HepG2 (cell line): ENCODE results near the gene DUSP7. TPM values are rescaled to one million over a fixed set of nuclear protein-coding genes. Genes with fewer than 3 reads are reported as not detected.

Experiments used
- ASH2L ChIP-seq: fragments of 300-600, 200-600 bp; sonication (generic); IDR thresholded peaks from 2 replicates; pipeline ENCODE4 v1.7.0; 2017; ENCODE audit warnings: low read depth, mild to moderate bottlenecking, moderate library complexity, mixed read lengths, low read length; ENCODE audit not compliant: insufficient read length
- ATF3 ChIP-seq: sonication (generic); formaldehyde crosslinking; IDR thresholded peaks from 2 replicates; pipeline ENCODE4 v1.4.0; 2020; ENCODE audit warnings: missing genetic modification reagents
- CC2D1A ChIP-seq: sonication (generic); formaldehyde crosslinking; IDR thresholded peaks from 2 replicates; pipeline ENCODE4 v1.8.1; 2023; ENCODE audit warnings: mild to moderate bottlenecking, missing genetic modification reagents
- CENPT ChIP-seq: sonication (generic); formaldehyde crosslinking; IDR thresholded peaks from 2 replicates; pipeline ENCODE4 v1.8.0; 2022; ENCODE audit warnings: low read depth, mild to moderate bottlenecking, moderate library complexity, missing genetic modification reagents
- ELF1 ChIP-seq: sonication (generic); formaldehyde crosslinking; IDR thresholded peaks from 2 replicates; pipeline ENCODE4 v1.4.0; 2020; ENCODE audit warnings: missing genetic modification reagents
- GZF1 ChIP-seq: sonication (generic); formaldehyde crosslinking; IDR thresholded peaks from 2 replicates; pipeline ENCODE4 v1.5.1; 2020; ENCODE audit warnings: mild to moderate bottlenecking, missing genetic modification reagents
- HDAC6 ChIP-seq: fragments of 200-600 bp; sonication (generic); IDR thresholded peaks from 2 replicates; pipeline ENCODE4 v1.7.0; 2017; ENCODE audit warnings: mild to moderate bottlenecking, antibody characterized with exemption, low read length, low read depth
- HNRNPH1 ChIP-seq: fragments of 200-400 bp; formaldehyde crosslinking; optimal IDR thresholded peaks from 2 replicates; pipeline ENCODE3; 2017; ENCODE audit warnings: mild to moderate bottlenecking, low read depth, low read length
- KMT2B ChIP-seq: IDR thresholded peaks from 2 replicates; pipeline ENCODE4 v1.6.1; 2016; ENCODE audit warnings: missing genetic modification reagents, missing compliant biosample characterization
- LBX2 ChIP-seq: sonication (generic); formaldehyde crosslinking; IDR thresholded peaks from 2 replicates; pipeline ENCODE4 v1.5.0; 2020; ENCODE audit warnings: missing genetic modification reagents, mild to moderate bottlenecking, borderline replicate concordance
- MED8 ChIP-seq: sonication (generic); formaldehyde crosslinking; IDR thresholded peaks from 2 replicates; pipeline ENCODE4 v1.8.1; 2023; ENCODE audit warnings: mild to moderate bottlenecking, missing genetic modification reagents; ENCODE audit not compliant: insufficient replicate concordance
- MZF1 ChIP-seq: sonication (generic); formaldehyde crosslinking; IDR thresholded peaks from 2 replicates; pipeline ENCODE4 v1.8.1; 2023; ENCODE audit warnings: mild to moderate bottlenecking, missing genetic modification reagents, borderline replicate concordance
- ONECUT2 ChIP-seq: sonication (generic); formaldehyde crosslinking; IDR thresholded peaks from 2 replicates; pipeline ENCODE4 v1.4.0; 2020; ENCODE audit warnings: missing genetic modification reagents
- PLSCR1 ChIP-seq: sonication (generic); formaldehyde crosslinking; IDR thresholded peaks from 2 replicates; pipeline ENCODE4 v1.5.0; 2020; ENCODE audit warnings: missing genetic modification reagents, mild to moderate bottlenecking, borderline replicate concordance
- SAFB2 ChIP-seq: sonication (generic); formaldehyde crosslinking; IDR thresholded peaks from 2 replicates; pipeline ENCODE4 v1.5.1; 2020; ENCODE audit warnings: missing genetic modification reagents, low read depth, mild to moderate bottlenecking, borderline replicate concordance
- SAP130 ChIP-seq: IDR thresholded peaks from 2 replicates; pipeline ENCODE4 v1.6.1; 2016; ENCODE audit warnings: low read depth
- SOX13 ChIP-seq, 3 experiments: fragments of 450-650 bp in 1 of 3; sonication (generic) in 1 of 3; formaldehyde crosslinking in 1 of 3; IDR thresholded peaks in 2 of 3; conservative IDR thresholded peaks in 1 of 3; 2 replicates each; pipeline versions ENCODE4 v1.5.0 to v1.6.1; 2016 to 2020; ENCODE audit warnings: antibody characterized with exemption in 1 of 3, mild to moderate bottlenecking in 1 of 3, missing compliant biosample characterization in 1 of 3, missing genetic modification reagents in 1 of 3, moderate library complexity in 1 of 3
- SP1 ChIP-seq, 2 experiments: fragments of 450-650 bp in 1 of 2; sonication (generic) in 1 of 2; formaldehyde crosslinking in 1 of 2; IDR thresholded peaks; 2 replicates each; pipeline versions ENCODE4 v1.4.0 to v1.6.1; 2016 to 2020; ENCODE audit warnings: missing genetic modification reagents in 1 of 2
- SRSF9 ChIP-seq: fragments of 200-400 bp; formaldehyde crosslinking; IDR thresholded peaks from 2 replicates; pipeline ENCODE4 v1.6.1; 2018; ENCODE audit warnings: borderline replicate concordance, mild to moderate bottlenecking, low read depth, low read length; ENCODE audit not compliant: insufficient read depth, poor library complexity, severe bottlenecking
- WIZ ChIP-seq: sonication (generic); formaldehyde crosslinking; IDR thresholded peaks from 2 replicates; pipeline ENCODE4 v1.5.1; 2020; ENCODE audit warnings: mild to moderate bottlenecking, missing genetic modification reagents
- YY1 ChIP-seq: IDR thresholded peaks from 2 replicates; pipeline ENCODE4 v1.6.1; 2011; ENCODE audit warnings: low read length, low read depth, moderate library complexity, mild to moderate bottlenecking; ENCODE audit not compliant: insufficient read depth, insufficient replicate concordance
- ZBTB7A ChIP-seq: sonication (generic); formaldehyde crosslinking; IDR thresholded peaks from 2 replicates; pipeline ENCODE4 v1.8.0; 2022; ENCODE audit warnings: mild to moderate bottlenecking, missing genetic modification reagents
- ZBTB8A ChIP-seq: sonication (generic); formaldehyde crosslinking; IDR thresholded peaks from 2 replicates; pipeline ENCODE4 v1.4.0; 2020; ENCODE audit warnings: mild to moderate bottlenecking, low read depth, missing genetic modification reagents, borderline replicate concordance
- ZIK1 ChIP-seq: sonication (generic); formaldehyde crosslinking; IDR thresholded peaks from 2 replicates; pipeline ENCODE4 v1.5.0; 2020; ENCODE audit warnings: mild to moderate bottlenecking, low read depth, missing genetic modification reagents, borderline replicate concordance
- ZNF274 ChIP-seq: sonication (generic); formaldehyde crosslinking; IDR thresholded peaks from 2 replicates; pipeline ENCODE4 v1.5.1; 2020; ENCODE audit warnings: mild to moderate bottlenecking, missing genetic modification reagents
- ZNF331 ChIP-seq: sonication (generic); formaldehyde crosslinking; IDR thresholded peaks from 2 replicates; pipeline ENCODE4 v1.4.0; 2020; ENCODE audit warnings: missing genetic modification reagents
- ZNF660 ChIP-seq: sonication (generic); formaldehyde crosslinking; IDR thresholded peaks from 2 replicates; pipeline ENCODE4 v1.5.1; 2020; ENCODE audit warnings: mild to moderate bottlenecking, low read depth, missing genetic modification reagents, borderline replicate concordance
- ZNF761 ChIP-seq: sonication (generic); formaldehyde crosslinking; conservative IDR thresholded peaks from 2 replicates; pipeline ENCODE4 v1.4.0; 2020; ENCODE audit warnings: mild to moderate bottlenecking, missing genetic modification reagents
- polyA plus RNA-seq, 8 experiments: library from polyadenylated mRNA; depleted of rRNA in 3 of 8; stranded (reverse) in 7 of 8; unstranded in 1 of 8; fragments of >200 nt; fragmentation: Illumina TruSeq in 4 of 8; extraction: Trizol in 4 of 8; gene quantifications; 2 replicates each; pipeline versions ENCODE4 v1.2.1 to v1.2.3, GENCODE V29; 2011 to 2016; ENCODE audit warnings: low read depth in 4 of 8, missing spikeins in 1 of 8, mixed read lengths in 1 of 8; ENCODE audit not compliant: insufficient read depth in 1 of 8
- total RNA-seq, 5 experiments: library from RNA; depleted of rRNA; stranded (reverse); fragments of >200 nt; fragmentation: Illumina TruSeq; extraction: Trizol; gene quantifications; 2 replicates each; pipeline ENCODE4 v1.2.3, GENCODE V29; 2016; ENCODE audit warnings: low read depth in 1 of 5

Gene DUSP7
- total and polyA plus RNA-seq, 2 of the 13 experiments (the other 11 are each of a cell fraction or from before 2014, with no cell fraction given): 6.6 to 8.8 TPM

GRCh38 chr3:52056968-52057811, 819 bp upstream of the DUSP7 start (continued):
- TF ChIP-seq PLSCR1 (CRISPR knock-in tag) (no peak), ZIK1 (CRISPR knock-in tag) (no peak), ZBTB8A (no peak), HDAC6 (no peak), SRSF9 (no peak), WIZ (CRISPR knock-in tag) (no peak; the same call in 1 of the 2 replicates), ZBTB7A (no peak), CENPT (CRISPR knock-in tag) (0 out of 2 replicates have a peak, but pooled peaks have one; percentile 59), SP1 (IDR thresholded peaks at IDR 0.05) (peak; percentile 74; the same call in 1 of the 2 replicates), SP1 (CRISPR knock-in tag; IDR thresholded peaks at IDR 0.05) (peak; percentile 85), ONECUT2 (no peak), ZNF331 (CRISPR knock-in tag) (no peak), ZNF660 (CRISPR knock-in tag) (no peak), SAP130 (peak; percentile 83), MZF1 (CRISPR knock-in tag) (no peak), LBX2 (CRISPR knock-in tag) (no peak), SOX13 (IDR thresholded peaks at IDR 0.05) (no peak), SOX13 (CRISPR knock-in tag; conservative IDR thresholded peaks at IDR 0.05 in 1 of 2, IDR thresholded peaks at IDR 0.05 in 1 of 2) (peak in 1 of 2 experiments; percentile 53; a peak in 1 of 4 replicates), ASH2L (no peak), ELF1 (CRISPR knock-in tag) (peak; percentile 37; the same call in 1 of the 2 replicates), HNRNPH1 (no peak), ZNF274 (CRISPR knock-in tag) (0 out of 2 replicates have a peak, but pooled peaks have one; percentile 2), ATF3 (no peak), GZF1 (no peak), YY1 (peak; percentile 30), CC2D1A (CRISPR knock-in tag) (no peak), KMT2B (CRISPR knock-in tag) (peak; percentile 59; the same call in 1 of the 2 replicates), MED8 (CRISPR knock-in tag) (no peak), ZNF761 (CRISPR knock-in tag) (peak; percentile 60; the same call in 1 of the 2 replicates), SAFB2 (CRISPR knock-in tag) (0 out of 2 replicates have a peak, but pooled peaks have one; percentile 10)
